ENCODE data around the gene BAIAP2.

DNA sequence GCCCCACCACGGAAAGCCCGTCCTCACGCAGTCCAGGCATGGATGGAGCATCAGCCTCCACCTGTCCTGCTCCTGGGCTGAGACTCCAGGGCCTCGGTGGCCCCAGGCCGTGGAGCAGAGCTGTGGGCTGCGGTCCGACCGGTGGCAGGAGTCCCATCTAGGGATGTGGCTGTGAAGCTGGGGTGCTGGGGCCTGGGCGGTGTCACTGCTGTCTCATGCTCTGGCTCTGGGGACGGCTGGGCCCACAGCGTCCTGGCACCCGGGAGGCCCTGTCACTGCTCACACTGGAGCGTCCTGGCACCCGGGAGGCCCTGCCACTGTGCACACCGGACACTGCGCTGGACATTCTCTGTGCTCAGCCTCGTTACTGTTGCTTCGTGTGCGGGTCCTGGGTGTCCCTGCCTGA, 8.4 kb downstream of the BAIAP2 start:
- TF ChIP-seq, protein P1, sequence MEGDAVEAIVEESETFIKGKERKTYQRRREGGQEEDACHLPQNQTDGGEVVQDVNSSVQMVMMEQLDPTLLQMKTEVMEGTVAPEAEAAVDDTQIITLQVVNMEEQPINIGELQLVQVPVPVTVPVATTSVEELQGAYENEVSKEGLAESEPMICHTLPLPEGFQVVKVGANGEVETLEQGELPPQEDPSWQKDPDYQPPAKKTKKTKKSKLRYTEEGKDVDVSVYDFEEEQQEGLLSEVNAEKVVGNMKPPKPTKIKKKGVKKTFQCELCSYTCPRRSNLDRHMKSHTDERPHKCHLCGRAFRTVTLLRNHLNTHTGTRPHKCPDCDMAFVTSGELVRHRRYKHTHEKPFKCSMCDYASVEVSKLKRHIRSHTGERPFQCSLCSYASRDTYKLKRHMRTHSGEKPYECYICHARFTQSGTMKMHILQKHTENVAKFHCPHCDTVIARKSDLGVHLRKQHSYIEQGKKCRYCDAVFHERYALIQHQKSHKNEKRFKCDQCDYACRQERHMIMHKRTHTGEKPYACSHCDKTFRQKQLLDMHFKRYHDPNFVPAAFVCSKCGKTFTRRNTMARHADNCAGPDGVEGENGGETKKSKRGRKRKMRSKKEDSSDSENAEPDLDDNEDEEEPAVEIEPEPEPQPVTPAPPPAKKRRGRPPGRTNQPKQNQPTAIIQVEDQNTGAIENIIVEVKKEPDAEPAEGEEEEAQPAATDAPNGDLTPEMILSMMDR (IDR thresholded peaks at IDR 0.05), result no peak
- no peak for TF ChIP-seq POLR2AphosphoS5 (IDR thresholded peaks at IDR 0.05; ENCODE audit: insufficient read depth in 1 of 2, low read depth in 1 of 2)
